ENCODE data around the gene ENOX1.

- no peak for TF ChIP-seq POLR2A (IDR thresholded peaks at IDR 0.05)
- TF ChIP-seq, protein P1, sequence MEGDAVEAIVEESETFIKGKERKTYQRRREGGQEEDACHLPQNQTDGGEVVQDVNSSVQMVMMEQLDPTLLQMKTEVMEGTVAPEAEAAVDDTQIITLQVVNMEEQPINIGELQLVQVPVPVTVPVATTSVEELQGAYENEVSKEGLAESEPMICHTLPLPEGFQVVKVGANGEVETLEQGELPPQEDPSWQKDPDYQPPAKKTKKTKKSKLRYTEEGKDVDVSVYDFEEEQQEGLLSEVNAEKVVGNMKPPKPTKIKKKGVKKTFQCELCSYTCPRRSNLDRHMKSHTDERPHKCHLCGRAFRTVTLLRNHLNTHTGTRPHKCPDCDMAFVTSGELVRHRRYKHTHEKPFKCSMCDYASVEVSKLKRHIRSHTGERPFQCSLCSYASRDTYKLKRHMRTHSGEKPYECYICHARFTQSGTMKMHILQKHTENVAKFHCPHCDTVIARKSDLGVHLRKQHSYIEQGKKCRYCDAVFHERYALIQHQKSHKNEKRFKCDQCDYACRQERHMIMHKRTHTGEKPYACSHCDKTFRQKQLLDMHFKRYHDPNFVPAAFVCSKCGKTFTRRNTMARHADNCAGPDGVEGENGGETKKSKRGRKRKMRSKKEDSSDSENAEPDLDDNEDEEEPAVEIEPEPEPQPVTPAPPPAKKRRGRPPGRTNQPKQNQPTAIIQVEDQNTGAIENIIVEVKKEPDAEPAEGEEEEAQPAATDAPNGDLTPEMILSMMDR (IDR thresholded peaks at IDR 0.05): no peak
Measured at GRCh38 chr13:43573361-43573740, 213.4 kb downstream of the ENOX1 start.
